ENCODE data around the gene HSD17B14. TPM values are rescaled to one million over a fixed set of nuclear protein-coding genes. Genes with fewer than 3 reads are reported as not detected.
A peak's percentile ranks its signal among the peaks of the same experiment; 100 is the strongest.
"Not testable (repeated sequence)": the region's sequence is repeated elsewhere in the genome, so short reads cannot be mapped to it uniquely, and the experiment has no call there.

The HSD17B14 gene
- total RNA-seq, 8 experiments from 2014 or later, result 1.6 to 27.3 (median 5.4) TPM

GRCh38 chr19:48780631-48781391 is 55.5 kb downstream of the HSD17B14 start:
- 0 to 93% (median 42%) methylated on average over 1 to 8 of the region's 14 CpGs for WGBS, 10 experiments
- ATAC-seq (replicated peaks in 6 of 8), result peak in 5 of 8 experiments; percentile 79 to 88 (median 86)
- Histone ChIP-seq H3K4me1 (replicated peaks in 1 of 2) (peaks cover 10% of the 10 kb centered on the region in 2 donors), H3K27ac (peak overlapping the region; percentile 25 to 63), H3K4me3 (no peak overlapping the region)
- in situ Hi-C loops (cut with MboI; ENCODE audit: low pct_unique_long_range_greater_than_20kb in 2 of 9, low sequenced_read_pairs in 9 of 9, unreplicated experiment in 9 of 9), result loop anchor here in 7 of 9 experiments (10.0 to 25.0 kb wide), 2 partner anchors 64 to 181 kb away; partner anchors contain the start of genes BAX (in 6 of the 7) and FTL (in 6 of the 7)

DNA sequence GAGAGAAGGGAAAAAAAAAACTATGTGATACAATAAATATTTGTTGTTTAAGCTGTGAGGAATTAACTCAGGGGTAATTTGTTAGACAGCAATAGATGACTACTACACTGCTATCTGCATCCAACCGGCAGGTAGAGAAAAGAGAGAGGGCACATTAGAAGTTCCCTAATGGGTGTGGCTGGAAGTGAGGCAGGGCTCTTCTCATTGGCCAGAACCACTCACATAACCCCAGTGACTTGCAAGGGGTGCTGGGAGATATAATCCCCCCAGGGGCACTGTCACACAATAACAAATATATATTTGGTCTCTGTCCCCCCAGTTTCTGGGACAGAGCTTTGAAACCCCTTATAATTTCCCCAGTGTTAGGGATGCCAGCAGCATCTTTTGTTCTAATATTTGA is 56.7 kb downstream of the HSD17B14 start:
- peaks cover 10% of the 10 kb centered on the region in 2 donors for H3K4me1 ChIP-seq (replicated peaks in 1 of 2)
- no peak overlapping the region for H3K27ac ChIP-seq
- no peak for ATAC-seq (replicated peaks in 6 of 8)
- no peak overlapping the region for H3K4me3 ChIP-seq
- in situ Hi-C loops (cut with MboI; ENCODE audit: low pct_unique_long_range_greater_than_20kb in 2 of 9, low sequenced_read_pairs in 9 of 9, unreplicated experiment in 9 of 9), result loop anchor here in 7 of 9 experiments (10.0 to 25.0 kb wide), 2 partner anchors 65 to 183 kb away; partner anchors contain the start of genes BAX (in 6 of the 7) and FTL (in 6 of the 7)
- 0 to 100% (median 67%) methylated on average over 1 of the region's 1 CpG; no CpG with 5 or more reads in 5 of the 10 experiments for WGBS, 10 experiments

DNA sequence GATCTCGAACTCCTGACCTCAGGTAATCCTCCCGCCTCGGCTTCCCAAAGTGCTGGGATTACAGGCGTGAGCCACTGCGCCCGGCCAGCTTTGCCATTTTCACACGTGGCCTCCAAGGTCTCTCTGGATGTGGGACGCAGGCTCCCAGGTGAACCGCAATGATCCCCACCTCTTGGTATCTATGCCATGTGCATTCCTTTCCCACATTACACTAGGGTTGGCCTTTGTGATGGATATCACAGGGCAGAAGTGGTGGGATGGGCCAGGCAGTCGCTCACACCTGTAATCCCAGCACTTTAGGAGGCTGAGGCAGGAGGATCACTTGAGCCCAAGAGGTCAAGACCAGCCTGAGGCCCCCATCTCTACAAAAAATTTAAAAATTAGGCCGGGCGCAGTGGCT is 58.6 kb downstream of the HSD17B14 start:
- ATAC-seq (replicated peaks in 6 of 8), result no peak
- H3K4me3 ChIP-seq, result no peak overlapping the region
- H3K4me1 ChIP-seq (replicated peaks in 1 of 2), result peaks cover 10% of the 10 kb centered on the region in 2 donors
- no peak overlapping the region for H3K27ac ChIP-seq
- 100% methylated on average over 1 to 2 of the region's 12 CpGs; no CpG with 5 or more reads in 8 of the 10 experiments for WGBS, 10 experiments
- in situ Hi-C loops (cut with MboI; ENCODE audit: low pct_unique_long_range_greater_than_20kb in 2 of 9, low sequenced_read_pairs in 9 of 9, unreplicated experiment in 9 of 9), result loop anchor here in 6 of 9 experiments (25.0 kb wide), 1 partner anchor 185 kb away; the partner anchor contains the start of genes BAX (in 6 of the 6) and FTL (in 6 of the 6)

GRCh38 chr19:48777139-48777538 is 59.2 kb downstream of the HSD17B14 start:
- 78 to 100% (median 90%) methylated on average over 1 to 5 of the region's 5 CpGs; no CpG with 5 or more reads in 5 of the 10 experiments for WGBS, 10 experiments
- no peak overlapping the region for H3K4me3 ChIP-seq
- ATAC-seq (replicated peaks in 6 of 8), result no peak
- in situ Hi-C loops (cut with MboI; ENCODE audit: low pct_unique_long_range_greater_than_20kb in 2 of 9, low sequenced_read_pairs in 9 of 9, unreplicated experiment in 9 of 9), result loop anchor here in 6 of 9 experiments (25.0 kb wide), 1 partner anchor 185 kb away; the partner anchor contains the start of genes BAX (in 6 of the 6) and FTL (in 6 of the 6)
- no peak overlapping the region for H3K27ac ChIP-seq
- H3K4me1 ChIP-seq (replicated peaks in 1 of 2), result peaks cover 10% of the 10 kb centered on the region in 2 donors

DNA sequence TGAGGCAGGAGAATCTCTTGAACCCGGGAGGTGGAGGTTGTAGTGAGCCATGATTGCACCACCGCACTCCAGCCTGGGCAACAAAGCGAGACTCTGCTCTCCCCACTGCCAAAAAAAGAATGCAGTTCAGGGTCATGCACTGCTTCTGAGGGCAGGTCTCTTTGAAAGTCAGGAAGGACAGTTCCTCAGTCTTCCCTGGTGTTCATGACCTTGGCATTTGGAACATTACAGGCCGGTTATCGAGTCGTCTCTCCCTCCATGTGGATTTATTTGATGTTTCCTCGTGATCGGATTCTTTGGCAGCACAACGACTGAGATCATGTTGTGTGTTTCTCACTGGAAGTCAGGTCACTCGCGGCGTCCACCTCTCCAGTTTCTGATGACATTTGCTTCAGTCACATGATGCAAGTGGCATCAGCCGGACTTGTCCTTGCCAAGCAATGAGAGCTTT is 63.8 kb downstream of the HSD17B14 start:
- peak in 2 of 8 experiments; percentile 51 to 65 for ATAC-seq (replicated peaks in 6 of 8)

GRCh38 chr19:48770734-48771472 is 65.4 kb downstream of the HSD17B14 start:
- no peak overlapping the region for H3K27ac ChIP-seq
- in situ Hi-C loops (cut with MboI; ENCODE audit: low pct_unique_long_range_greater_than_20kb in 2 of 9, low sequenced_read_pairs in 9 of 9, unreplicated experiment in 9 of 9), result no loop called here
- no peak overlapping the region for H3K4me3 ChIP-seq
- no peak for ATAC-seq (replicated peaks in 6 of 8)
- whole genome bisulfite sequencing, 10 experiments, result 24 to 100% (median 71%) methylated on average over 1 to 13 of the region's 20 CpGs; no CpG with 5 or more reads in 2 of the 10 experiments
- H3K4me1 ChIP-seq (replicated peaks in 1 of 2), result no peaks in the 10 kb centered on the region

More for the DNA sequence above, 63.8 kb downstream of the HSD17B14 start:
- no peak overlapping the region for H3K27ac ChIP-seq
- in situ Hi-C loops (cut with MboI; ENCODE audit: low pct_unique_long_range_greater_than_20kb in 2 of 9, low sequenced_read_pairs in 9 of 9, unreplicated experiment in 9 of 9), result no loop called here
- H3K4me3 ChIP-seq, result no peak overlapping the region
- H3K4me1 ChIP-seq (replicated peaks in 1 of 2), result no peaks in the 10 kb centered on the region
- 45 to 100% (median 88%) methylated on average over 1 to 10 of the region's 13 CpGs; no CpG with 5 or more reads in 2 of the 10 experiments for WGBS, 10 experiments

DNA sequence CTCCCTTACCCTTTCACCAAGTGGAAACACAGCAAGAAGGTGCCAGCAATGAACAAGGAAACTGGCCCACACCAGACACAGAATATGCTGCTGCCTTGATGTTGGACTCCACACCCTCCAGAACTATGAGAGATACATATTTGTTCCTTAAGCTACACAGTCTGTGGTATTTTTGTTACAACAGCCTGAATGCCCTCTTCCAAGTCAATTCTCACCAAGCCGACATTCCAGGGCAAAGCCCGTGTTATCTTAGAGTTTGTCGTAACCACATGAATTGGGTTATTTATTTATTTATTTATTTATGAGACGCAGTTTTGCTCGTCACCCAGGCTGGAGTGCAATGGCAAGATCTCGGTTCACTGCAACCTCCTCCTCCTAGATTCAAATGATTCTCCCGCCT is 66.0 kb downstream of the HSD17B14 start:
- WGBS, 10 experiments, result 0 to 100% (median 65%) methylated on average over 1 to 7 of the region's 7 CpGs; no CpG with 5 or more reads in 1 of the 10 experiments
- peak in 1 of 8 experiments; percentile 26 for ATAC-seq (replicated peaks in 6 of 8)
- in situ Hi-C loops (cut with MboI; ENCODE audit: low pct_unique_long_range_greater_than_20kb in 2 of 9, low sequenced_read_pairs in 9 of 9, unreplicated experiment in 9 of 9), result no loop called here
- no peak overlapping the region for H3K27ac ChIP-seq
- no peaks in the 10 kb centered on the region for H3K4me1 ChIP-seq (replicated peaks in 1 of 2)
- H3K4me3 ChIP-seq, result no peak overlapping the region

DNA sequence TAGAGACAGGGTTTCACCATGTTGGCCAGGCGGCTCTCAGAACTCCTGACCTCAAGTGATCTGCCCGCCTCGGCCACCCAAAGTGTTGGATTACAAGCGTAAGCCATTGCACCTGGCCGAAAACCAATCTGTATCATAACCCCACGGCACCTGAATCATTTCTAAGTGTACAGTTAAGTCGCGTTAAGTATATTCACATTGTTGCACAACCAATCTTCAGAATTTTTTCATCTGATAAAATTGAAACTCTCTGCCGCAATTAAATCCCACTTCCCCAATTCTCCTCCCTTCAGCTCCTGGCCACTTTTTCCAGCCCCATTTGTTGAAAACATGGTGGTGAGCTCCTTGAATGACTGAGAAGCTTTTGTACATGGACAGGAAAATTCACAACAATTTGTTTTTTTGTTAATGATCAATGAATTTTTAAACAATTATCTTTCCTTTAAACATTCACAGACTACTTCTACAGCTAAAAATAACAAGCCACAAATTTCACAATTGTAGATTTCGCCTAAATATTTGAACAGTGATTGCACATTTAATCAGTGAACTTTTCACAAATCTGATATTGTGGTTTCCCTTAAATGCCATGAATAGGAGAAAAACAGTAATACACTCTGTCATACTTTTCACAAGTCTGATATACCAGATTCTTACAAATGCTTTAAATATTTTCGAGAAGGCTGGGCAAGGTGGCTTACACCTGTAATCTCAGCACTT is 67.1 kb downstream of the HSD17B14 start:
- in situ Hi-C loops (cut with MboI; ENCODE audit: low pct_unique_long_range_greater_than_20kb in 2 of 9, low sequenced_read_pairs in 9 of 9, unreplicated experiment in 9 of 9), result no loop called here
- WGBS, 10 experiments, result 66 to 94% (median 82%) methylated on average over 3 to 11 of the region's 11 CpGs
- H3K4me1 ChIP-seq (replicated peaks in 1 of 2), result no peaks in the 10 kb centered on the region

GRCh38 chr19:48768171-48768753 is 68.0 kb downstream of the HSD17B14 start:
- H3K4me3 ChIP-seq; H3K4me1 ChIP-seq (replicated peaks in 1 of 2); H3K27ac ChIP-seq; in situ Hi-C loops (cut with MboI; ENCODE audit: low pct_unique_long_range_greater_than_20kb in 2 of 9, low sequenced_read_pairs in 9 of 9, unreplicated experiment in 9 of 9): not testable (repeated sequence)
- WGBS, 10 experiments, result 0 to 71% (median 34%) methylated on average over 1 to 4 of the region's 6 CpGs; no CpG with 5 or more reads in 1 of the 10 experiments
- ATAC-seq (replicated peaks in 6 of 8), result peak in 3 of 8 experiments; percentile 71 to 90 (median 76)

More for the DNA sequence above, 67.1 kb downstream of the HSD17B14 start:
- ATAC-seq (replicated peaks in 6 of 8), result no peak
- Histone ChIP-seq H3K27ac (no peak overlapping the region), H3K4me3 (no peak overlapping the region)

- peak in 1 of 8 experiments; percentile 29 for ATAC-seq (replicated peaks in 6 of 8)
- H3K4me3 ChIP-seq; H3K27ac ChIP-seq; in situ Hi-C loops (cut with MboI; ENCODE audit: low pct_unique_long_range_greater_than_20kb in 2 of 9, low sequenced_read_pairs in 9 of 9, unreplicated experiment in 9 of 9); H3K4me1 ChIP-seq (replicated peaks in 1 of 2): not testable (repeated sequence)
- WGBS, 10 experiments, result 0 to 53% (median 28%) methylated on average over 1 to 4 of the region's 5 CpGs; no CpG with 5 or more reads in 5 of the 10 experiments
These were observed 70.5 kb downstream of the HSD17B14 start for GRCh38 chr19:48765816-48766215.

Data from motor neuron (in vitro differentiated cells).